ENCODE data around the gene BAG5. TPM values are rescaled to one million over a fixed set of nuclear protein-coding genes. Genes with fewer than 3 reads are reported as not detected.

Gene BAG5
- total and polyA plus RNA-seq, 4 donors: 9.2 to 30.8 (median 22.6) TPM

GRCh38 chr14:103545219-103545914 lies 17.1 kb downstream of the BAG5 start:
- H3K27me3 ChIP-seq (ENCODE audit: control insufficient read depth in 1 of 2, insufficient read depth in 2 of 2, low read length in 1 of 2): no peaks in the 10 kb centered on the region
- intact Hi-C loops (cut with DNase I): loop anchor here in 1 of 2 donors (5.0 kb wide), 1 partner anchor 43 kb away; no protein-coding TSS in a partner anchor
- no peak overlapping the region for H3K4me3 ChIP-seq (ENCODE audit: low read length in 2 of 2)
- WGBS, 2 donors: 92 to 94% methylated on average over 27 to 29 of the region's 29 CpGs
- H3K27ac ChIP-seq (ENCODE audit: low read depth in 1 of 2, low read length in 2 of 2): no peak overlapping the region
- no peak for ATAC-seq (ENCODE audit: low FRiP score)
- H3K9me3 ChIP-seq (ENCODE audit: control insufficient read depth, low read length): no peaks in the 10 kb centered on the region
- H3K36me3 ChIP-seq (ENCODE audit: control insufficient read depth in 1 of 2, insufficient read depth in 2 of 2, low read length in 1 of 2): no peaks in the 10 kb centered on the region
- no peaks in the 10 kb centered on the region for H3K4me1 ChIP-seq (ENCODE audit: control insufficient read depth in 1 of 2, insufficient read depth in 2 of 2, low read length in 2 of 2)
- peak; percentile 45 to 72 for DNase-seq

GRCh38 chr14:103544388-103545218 lies 17.9 kb downstream of the BAG5 start:
- intact Hi-C loops (cut with DNase I): loop anchor here in 1 of 2 donors (5.0 kb wide), 1 partner anchor 42 kb away; no protein-coding TSS in a partner anchor
- ATAC-seq (ENCODE audit: low FRiP score) (peak; percentile 46), DNase-seq (peak; percentile 65 to 81)
- H3K4me1 ChIP-seq (ENCODE audit: control insufficient read depth in 1 of 2, insufficient read depth in 2 of 2, low read length in 2 of 2): no peaks in the 10 kb centered on the region
- H3K36me3 ChIP-seq (ENCODE audit: control insufficient read depth in 1 of 2, insufficient read depth in 2 of 2, low read length in 1 of 2): no peaks in the 10 kb centered on the region
- no peak overlapping the region for H3K4me3 ChIP-seq (ENCODE audit: low read length in 2 of 2)
- H3K27ac ChIP-seq (ENCODE audit: low read depth in 1 of 2, low read length in 2 of 2): no peak overlapping the region
- no peaks in the 10 kb centered on the region for H3K27me3 ChIP-seq (ENCODE audit: control insufficient read depth in 1 of 2, insufficient read depth in 2 of 2, low read length in 1 of 2)
- no peaks in the 10 kb centered on the region for H3K9me3 ChIP-seq (ENCODE audit: control insufficient read depth, low read length)
- 55 to 59% methylated on average over 35 of the region's 35 CpGs for WGBS, 2 donors

- H3K36me3 ChIP-seq (ENCODE audit: control insufficient read depth in 1 of 2, insufficient read depth in 2 of 2, low read length in 1 of 2): no peaks in the 10 kb centered on the region
- H3K4me1 ChIP-seq (ENCODE audit: control insufficient read depth in 1 of 2, insufficient read depth in 2 of 2, low read length in 2 of 2): no peaks in the 10 kb centered on the region
- H3K9me3 ChIP-seq (ENCODE audit: control insufficient read depth, low read length): no peaks in the 10 kb centered on the region
- no peaks in the 10 kb centered on the region for H3K27me3 ChIP-seq (ENCODE audit: control insufficient read depth in 1 of 2, insufficient read depth in 2 of 2, low read length in 1 of 2)
- peak; percentile 55 to 67 for DNase-seq
- H3K27ac ChIP-seq (ENCODE audit: low read depth in 1 of 2, low read length in 2 of 2): no peak overlapping the region
- WGBS, 2 donors: 56% methylated on average over 19 of the region's 19 CpGs
- no peak for ATAC-seq (ENCODE audit: low FRiP score)
- no peak overlapping the region for H3K4me3 ChIP-seq (ENCODE audit: low read length in 2 of 2)
- intact Hi-C loops (cut with DNase I): no loop called here
Measured at GRCh38 chr14:103543721-103544387, 18.6 kb downstream of the BAG5 start.

- Histone ChIP-seq H3K36me3 (ENCODE audit: control insufficient read depth in 1 of 2, insufficient read depth in 2 of 2, low read length in 1 of 2) (no peaks in the 10 kb centered on the region), H3K9me3 (ENCODE audit: control insufficient read depth, low read length) (no peaks in the 10 kb centered on the region), H3K4me3 (ENCODE audit: low read length in 2 of 2) (no peak overlapping the region), H3K27ac (ENCODE audit: low read depth in 1 of 2, low read length in 2 of 2) (no peak overlapping the region), H3K27me3 (ENCODE audit: control insufficient read depth in 1 of 2, insufficient read depth in 2 of 2, low read length in 1 of 2) (no peaks in the 10 kb centered on the region), H3K4me1 (ENCODE audit: control insufficient read depth in 1 of 2, insufficient read depth in 2 of 2, low read length in 2 of 2) (no peaks in the 10 kb centered on the region)
- no peak for ATAC-seq (ENCODE audit: low FRiP score)
- WGBS, 2 donors: 71 to 73% methylated on average over 10 of the region's 10 CpGs
- intact Hi-C loops (cut with DNase I): no loop called here
- peak; percentile 50 to 68 for DNase-seq
Measured at GRCh38 chr14:103543140-103543539, 19.3 kb downstream of the BAG5 start.

- DNase-seq (peak; percentile 80 to 92), ATAC-seq (ENCODE audit: low FRiP score) (peak; percentile 33)
- Histone ChIP-seq H3K4me3 (ENCODE audit: low read length in 2 of 2) (no peak overlapping the region), H3K4me1 (ENCODE audit: control insufficient read depth in 1 of 2, insufficient read depth in 2 of 2, low read length in 2 of 2) (no peaks in the 10 kb centered on the region), H3K36me3 (ENCODE audit: control insufficient read depth in 1 of 2, insufficient read depth in 2 of 2, low read length in 1 of 2) (no peaks in the 10 kb centered on the region), H3K9me3 (ENCODE audit: control insufficient read depth, low read length) (no peaks in the 10 kb centered on the region), H3K27ac (ENCODE audit: low read depth in 1 of 2, low read length in 2 of 2) (peak overlapping the region in 1 of 2 donors; percentile 22), H3K27me3 (ENCODE audit: control insufficient read depth in 1 of 2, insufficient read depth in 2 of 2, low read length in 1 of 2) (no peaks in the 10 kb centered on the region)
- WGBS, 2 donors: 2 to 6% methylated on average over 17 to 18 of the region's 18 CpGs
- intact Hi-C loops (cut with DNase I): no loop called here
Measured at GRCh38 chr14:103542605-103543088, 19.8 kb downstream of the BAG5 start.

- Histone ChIP-seq H3K27ac (ENCODE audit: low read depth in 1 of 2, low read length in 2 of 2) (peak overlapping the region; percentile 3 to 45), H3K4me3 (ENCODE audit: low read length in 2 of 2) (no peak overlapping the region), H3K36me3 (ENCODE audit: control insufficient read depth in 1 of 2, insufficient read depth in 2 of 2, low read length in 1 of 2) (no peaks in the 10 kb centered on the region), H3K27me3 (ENCODE audit: control insufficient read depth in 1 of 2, insufficient read depth in 2 of 2, low read length in 1 of 2) (no peaks in the 10 kb centered on the region), H3K9me3 (ENCODE audit: control insufficient read depth, low read length) (no peaks in the 10 kb centered on the region), H3K4me1 (ENCODE audit: control insufficient read depth in 1 of 2, insufficient read depth in 2 of 2, low read length in 2 of 2) (no peaks in the 10 kb centered on the region)
- intact Hi-C loops (cut with DNase I): no loop called here
- DNase-seq: peak in 1 of 2 donors; percentile 53
- WGBS, 2 donors: 56 to 63% methylated on average over 28 to 33 of the region's 33 CpGs
- ATAC-seq (ENCODE audit: low FRiP score): no peak
Measured at GRCh38 chr14:103541709-103542604, 20.5 kb downstream of the BAG5 start.

GRCh38 chr14:103540821-103541708 lies 21.4 kb downstream of the BAG5 start:
- Histone ChIP-seq H3K9me3 (ENCODE audit: control insufficient read depth, low read length) (no peaks in the 10 kb centered on the region), H3K4me3 (ENCODE audit: low read length in 2 of 2) (no peak overlapping the region), H3K27ac (ENCODE audit: low read depth in 1 of 2, low read length in 2 of 2) (peak overlapping the region; percentile 3 to 33), H3K27me3 (ENCODE audit: control insufficient read depth in 1 of 2, insufficient read depth in 2 of 2, low read length in 1 of 2) (no peaks in the 10 kb centered on the region), H3K36me3 (ENCODE audit: control insufficient read depth in 1 of 2, insufficient read depth in 2 of 2, low read length in 1 of 2) (no peaks in the 10 kb centered on the region), H3K4me1 (ENCODE audit: control insufficient read depth in 1 of 2, insufficient read depth in 2 of 2, low read length in 2 of 2) (no peaks in the 10 kb centered on the region)
- DNase-seq: no peak
- intact Hi-C loops (cut with DNase I): no loop called here
- WGBS, 2 donors: 48 to 53% methylated on average over 17 of the region's 17 CpGs
- ATAC-seq (ENCODE audit: low FRiP score): no peak

Data from aorta (tissue), 5 donors.